Measurements from ENCODE around the gene WDR1. TPM values are rescaled to one million over a fixed set of nuclear protein-coding genes. Genes with fewer than 3 reads are reported as not detected.
"Not testable (repeated sequence)": the region's sequence is repeated elsewhere in the genome, so short reads cannot be mapped to it uniquely, and the experiment has no call there.

WDR1 gene
- total RNA-seq, 1 experiment from 2014 or later, result 199 TPM

- H3K36me3 Mint-ChIP-seq (ENCODE audit: insufficient read depth, unreplicated experiment), result no peaks in the 10 kb centered on the region
- H3K27ac Mint-ChIP-seq (ENCODE audit: unreplicated experiment), result no peak overlapping the region
- intact Hi-C loops (cut with micrococcal nuclease; ENCODE audit: unreplicated experiment), result no loop called here
- no peak for TF ChIP-seq CTCF (IDR thresholded peaks at IDR 0.05; ENCODE audit: unreplicated experiment)
- CTCF ChIA-PET, result no interaction called here
- H3K9me3 Mint-ChIP-seq (ENCODE audit: low read depth, unreplicated experiment), result peaks cover 3% of the 10 kb centered on the region
- no TSS peak for BruUV-seq (replicated peaks)
- no peak for DNase-seq
- H3K4me3 Mint-ChIP-seq (ENCODE audit: low read depth, unreplicated experiment), result no peak overlapping the region
- peaks cover 22% of the 10 kb centered on the region for H3K27me3 Mint-ChIP-seq (ENCODE audit: unreplicated experiment)
- H3K4me1 Mint-ChIP-seq (ENCODE audit: low read depth, unreplicated experiment), result peaks cover under 1% of the 10 kb centered on the region
Measured at GRCh38 chr4:10128761-10129160, 12.2 kb upstream of the WDR1 start.

GRCh38 chr4:10127531-10127930 is 10.9 kb upstream of the WDR1 start:
- peaks cover 10% of the 10 kb centered on the region for H3K4me1 Mint-ChIP-seq (ENCODE audit: low read depth, unreplicated experiment)
- peaks cover 18% of the 10 kb centered on the region for H3K27me3 Mint-ChIP-seq (ENCODE audit: unreplicated experiment)
- H3K27ac Mint-ChIP-seq (ENCODE audit: unreplicated experiment); H3K4me3 Mint-ChIP-seq (ENCODE audit: low read depth, unreplicated experiment); DNase-seq; H3K36me3 Mint-ChIP-seq (ENCODE audit: insufficient read depth, unreplicated experiment); CTCF ChIA-PET; intact Hi-C loops (cut with micrococcal nuclease; ENCODE audit: unreplicated experiment); H3K9me3 Mint-ChIP-seq (ENCODE audit: low read depth, unreplicated experiment); BruUV-seq (replicated peaks): not testable (repeated sequence)

- BruUV-seq (replicated peaks), result no TSS peak
- Mint-ChIP-seq H3K36me3 (ENCODE audit: insufficient read depth, unreplicated experiment) (no peaks in the 10 kb centered on the region), H3K27ac (ENCODE audit: unreplicated experiment) (no peak overlapping the region), H3K4me3 (ENCODE audit: low read depth, unreplicated experiment) (no peak overlapping the region), H3K27me3 (ENCODE audit: unreplicated experiment) (peaks cover 12% of the 10 kb centered on the region), H3K4me1 (ENCODE audit: low read depth, unreplicated experiment) (peaks cover 10% of the 10 kb centered on the region), H3K9me3 (ENCODE audit: low read depth, unreplicated experiment) (peaks cover 3% of the 10 kb centered on the region)
- intact Hi-C loops (cut with micrococcal nuclease; ENCODE audit: unreplicated experiment), result no loop called here
- TF ChIP-seq CTCF (IDR thresholded peaks at IDR 0.05; ENCODE audit: unreplicated experiment), result no peak
- no peak for DNase-seq
- CTCF ChIA-PET, result no interaction called here
Measured at GRCh38 chr4:10124167-10124930, 7.8 kb upstream of the WDR1 start.

- H3K27me3 Mint-ChIP-seq (ENCODE audit: unreplicated experiment), result peaks cover 12% of the 10 kb centered on the region
- no peak overlapping the region for H3K4me3 Mint-ChIP-seq (ENCODE audit: low read depth, unreplicated experiment)
- intact Hi-C loops (cut with micrococcal nuclease; ENCODE audit: unreplicated experiment), result no loop called here
- CTCF ChIA-PET, result no interaction called here
- H3K4me1 Mint-ChIP-seq (ENCODE audit: low read depth, unreplicated experiment), result peaks cover 10% of the 10 kb centered on the region
- no peak for TF ChIP-seq CTCF (IDR thresholded peaks at IDR 0.05; ENCODE audit: unreplicated experiment)
- no TSS peak for BruUV-seq (replicated peaks)
- H3K9me3 Mint-ChIP-seq (ENCODE audit: low read depth, unreplicated experiment), result peaks cover 3% of the 10 kb centered on the region
- no peak overlapping the region for H3K27ac Mint-ChIP-seq (ENCODE audit: unreplicated experiment)
- peak; percentile 33 for DNase-seq
- no peaks in the 10 kb centered on the region for H3K36me3 Mint-ChIP-seq (ENCODE audit: insufficient read depth, unreplicated experiment)
Measured at GRCh38 chr4:10123227-10124101, 6.9 kb upstream of the WDR1 start.

All from Calu3 (cell line).